GM12878 (cell line): Measurements from ENCODE around the gene MRGPRG. TPM values are rescaled to one million over a fixed set of nuclear protein-coding genes. Genes with fewer than 3 reads are reported as not detected.

Experiments used
- ATAC-seq: fragments of 200-7000 bp; cut with Tn5 transposase; 3 replicates; pipeline ENCODE4 v1.9.1; 2020; ENCODE audit warnings: mild to moderate bottlenecking, moderate library complexity
- BruUV-seq: library from RNA; stranded (reverse); fragments of 400-500 nt; replicated peaks from 2 replicates; lab custom pipeline; 2021; lab: Mats Ljungman, UMichigan
- CTCF ChIA-PET: fragments of 300-600 bp; sonication (Branson Sonifier 250); formaldehyde crosslinking; extraction: SDS; loops from one replicate; lab custom pipeline; 2021; ENCODE audit warnings: inconsistent platforms; lab: Yijun Ruan, JAX
- POLR2A ChIA-PET: fragments of 350-600 bp; formaldehyde crosslinking; extraction: SDS; loops from one replicate; lab custom pipeline; 2021; ENCODE audit warnings: inconsistent platforms; lab: Charles Lee
- RAD21 ChIA-PET: fragments of 300-600 bp; sonication (Branson Sonifier 250); formaldehyde crosslinking; loops from one replicate; lab custom pipeline; 2023; ENCODE audit warnings: antibody characterized with exemption; ENCODE audit not compliant: unreplicated experiment; lab: Charles Lee
- SMC1A ChIA-PET: fragments of 300-600 bp; sonication (Branson Sonifier 250); formaldehyde crosslinking; loops from one replicate; lab custom pipeline; 2023; ENCODE audit not compliant: unreplicated experiment, uncharacterized antibody; lab: Charles Lee
- DNase-seq: peaks from one replicate; pipeline ENCODE4 v3.0.0-alpha.2; 2011; ENCODE audit warnings: low read depth, low spot score
- FAIRE-seq: peaks from 3 replicates; lab custom pipeline; 2011; peaks lifted over from hg19 to GRCh38; lab: Jason Lieb, UNC
- H2AFZ ChIP-seq: 2 replicates; pipeline ENCODE4 v1.6.0; 2011; ENCODE audit warnings: low read depth, low read length, control low read depth; ENCODE audit not compliant: control insufficient read depth
- H3K27ac ChIP-seq: 2 replicates; pipeline ENCODE4 v1.5.1; 2011; ENCODE audit warnings: control low read depth; ENCODE audit not compliant: control insufficient read depth, insufficient read depth
- H3K27me3 ChIP-seq, 2 experiments: replicated peaks in 1 of 2; 2 replicates each; pipeline versions ENCODE4 v1.6.0 to v1.6.1; 2011; ENCODE audit warnings: low read length in 1 of 2; ENCODE audit not compliant: control insufficient read depth in 2 of 2, insufficient read depth in 2 of 2
- H3K36me3 ChIP-seq, 2 experiments: 2 replicates each; pipeline ENCODE4 v1.5.1; 2011; ENCODE audit warnings: low read length in 1 of 2; ENCODE audit not compliant: control insufficient read depth in 2 of 2, insufficient read depth in 2 of 2
- H3K4me1 ChIP-seq: 2 replicates; pipeline ENCODE4 v1.6.1; 2011; ENCODE audit warnings: mild to moderate bottlenecking, low read length, moderate library complexity, mixed read lengths; ENCODE audit not compliant: control insufficient read depth, insufficient read depth
- H3K4me2 ChIP-seq: 2 replicates; pipeline ENCODE4 v1.6.0; 2011; ENCODE audit warnings: control low read depth; ENCODE audit not compliant: control insufficient read depth, insufficient read depth
- H3K4me3 ChIP-seq: fragments of 200-600 bp; sonication (generic); 2 replicates; pipeline ENCODE4 v1.5.1; 2016
- H3K79me2 ChIP-seq: 2 replicates; pipeline ENCODE4 v1.6.0; 2011; ENCODE audit warnings: low read length; ENCODE audit not compliant: control insufficient read depth, insufficient read depth
- H3K9ac ChIP-seq: 2 replicates; pipeline ENCODE4 v1.8.0; 2011; ENCODE audit warnings: low read length, control low read depth, mixed read lengths; ENCODE audit not compliant: control insufficient read depth, insufficient read depth
- H3K9me3 ChIP-seq: replicated peaks from 3 replicates; pipeline ENCODE4 v1.5.1; 2011; ENCODE audit warnings: mild to moderate bottlenecking, low read length; ENCODE audit not compliant: control insufficient read depth, insufficient read depth
- H4K20me1 ChIP-seq: 2 replicates; pipeline ENCODE4 v1.6.0; 2011; ENCODE audit not compliant: control insufficient read depth, insufficient read depth
- HSF1 ChIP-seq: fragments of 150-350 bp; IDR thresholded peaks from 2 replicates; pipeline ENCODE4 v1.6.1; 2014; ENCODE audit warnings: mild to moderate bottlenecking, low read depth, low read length
- IKZF2 ChIP-seq, 2 experiments: fragments of 450-650 bp; IDR thresholded peaks; 2 replicates each; pipeline ENCODE4 v1.6.1; 2017; ENCODE audit warnings: mild to moderate bottlenecking in 2 of 2, moderate library complexity in 2 of 2
- KLF5 ChIP-seq: fragments of 450-650 bp; IDR thresholded peaks from 2 replicates; pipeline ENCODE4 v1.6.1; 2014; ENCODE audit warnings: mild to moderate bottlenecking; ENCODE audit not compliant: partially characterized antibody
- SIN3A ChIP-seq: IDR thresholded peaks from 2 replicates; pipeline ENCODE4 v1.6.1; 2012; ENCODE audit warnings: low read depth, low read length, improper control_type of control experiment
- SMAD5 ChIP-seq: IDR thresholded peaks from 2 replicates; pipeline ENCODE4 v1.6.1; 2016; ENCODE audit warnings: antibody characterized with exemption, low read depth
- ZNF207 ChIP-seq: fragments of 450-650 bp; IDR thresholded peaks from 2 replicates; pipeline ENCODE4 v1.6.1; 2014; ENCODE audit warnings: antibody characterized with exemption, mild to moderate bottlenecking, borderline replicate concordance
- WGBS: methylation state at CpG from one replicate; pipeline ENCODE4 v1.1.6; 2016; ENCODE audit warnings: low lambda C conversion rate; ENCODE audit not compliant: insufficient replicate concordance, insufficient coverage; ENCODE audit errors: missing lambda C conversion rate; 5-methylcytosine and 5-hydroxymethylcytosine counted together
- in situ Hi-C: fragments of 300-500 bp; cut with MboI; formaldehyde crosslinking; loops from 9 replicates; pipeline ENCODE4 v1.14.3; 2018; ENCODE audit warnings: mixed read lengths
- intact Hi-C: fragments of 100-400 bp; cut with micrococcal nuclease; formaldehyde crosslinking; loops from one replicate; pipeline ENCODE4 v1.14.2; 2022; ENCODE audit not compliant: unreplicated experiment
- polyA plus RNA-seq, 11 experiments: library from polyadenylated mRNA; depleted of rRNA in 4 of 11; unstranded in 6 of 11; stranded (reverse) in 5 of 11; fragments of >200 nt; fragmentation: Nextera tagmentation in 4 of 11; fragmentation: Illumina TruSeq in 1 of 11; extraction: Ambion mirVana in 4 of 11; extraction: Trizol in 1 of 11; gene quantifications; 1 replicate in 1 of 11; 2 replicates in 10 of 11; pipeline versions ENCODE4 v1.2.1 to v1.2.3, GENCODE V29; 2011 to 2016; ENCODE audit warnings: inconsistent platforms in 2 of 11, missing spikeins in 2 of 11, low read depth in 1 of 11
- total RNA-seq, 4 experiments: library from RNA; depleted of rRNA in 3 of 4; stranded (reverse); fragments of >200 nt in 3 of 4; fragmentation: Illumina TruSeq in 1 of 4; extraction: Trizol in 1 of 4; gene quantifications; 2 replicates each; pipeline versions ENCODE4 v1.2.1 to v1.2.3, GENCODE V29; 2013 to 2021
- TF ChIP-seq, protein P1 (sequence below): fragments of 450-650 bp; IDR thresholded peaks from 2 replicates; pipeline ENCODE4 v1.6.1; 2017; ENCODE audit warnings: borderline replicate concordance

The MRGPRG gene
- total and polyA plus RNA-seq, 10 of the 15 experiments (the other 5 are each of a cell fraction or from before 2014, with no cell fraction given) = not detected

DNA sequence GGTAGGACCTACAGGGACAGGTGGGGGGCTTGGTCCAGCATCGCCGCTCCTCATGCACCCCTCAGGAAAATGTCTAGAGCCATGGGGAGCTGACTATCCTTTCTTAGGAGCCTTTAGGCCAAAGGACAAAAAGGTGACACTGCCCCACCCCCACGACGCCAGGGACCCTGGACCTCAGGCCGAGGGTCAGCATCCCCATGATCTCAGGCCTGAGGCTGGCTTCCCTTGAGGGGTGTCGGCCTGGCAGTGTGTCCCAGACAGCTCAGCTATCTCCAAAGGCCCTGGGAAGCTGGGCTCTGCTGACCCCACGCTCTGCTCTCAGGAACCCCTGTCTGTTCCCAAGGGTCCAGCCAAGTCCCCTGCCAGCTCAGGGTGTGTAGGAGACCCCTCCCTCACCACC lies 16.3 kb downstream of the MRGPRG start:
- 7% methylated on average over 7 of the region's 7 CpGs for WGBS
- Histone ChIP-seq H2AFZ (no peak overlapping the region), H3K79me2 (no peaks in the 10 kb centered on the region), H3K9me3 (no peaks in the 10 kb centered on the region), H3K4me2 (no peak overlapping the region), H3K27me3 (peaks cover 0 to 2% of the 10 kb centered on the region in 2 experiments; a peak in 3 of 4 replicates), H3K36me3 (no peaks in the 10 kb centered on the region), H3K4me3 (no peak overlapping the region), H3K9ac (no peak overlapping the region), H3K27ac (no peak overlapping the region), H4K20me1 (no peaks in the 10 kb centered on the region), H3K4me1 (no peaks in the 10 kb centered on the region)
- ChIA-PET POLR2A (no interaction called here), RAD21 (no interaction called here), SMC1A (no interaction called here), CTCF (no interaction called here)
- DNase-seq = no peak
- TF ChIP-seq SIN3A (no peak), ZNF207 (no peak), SMAD5 (no peak), KLF5 (no peak)
- TF ChIP-seq, protein P1, sequence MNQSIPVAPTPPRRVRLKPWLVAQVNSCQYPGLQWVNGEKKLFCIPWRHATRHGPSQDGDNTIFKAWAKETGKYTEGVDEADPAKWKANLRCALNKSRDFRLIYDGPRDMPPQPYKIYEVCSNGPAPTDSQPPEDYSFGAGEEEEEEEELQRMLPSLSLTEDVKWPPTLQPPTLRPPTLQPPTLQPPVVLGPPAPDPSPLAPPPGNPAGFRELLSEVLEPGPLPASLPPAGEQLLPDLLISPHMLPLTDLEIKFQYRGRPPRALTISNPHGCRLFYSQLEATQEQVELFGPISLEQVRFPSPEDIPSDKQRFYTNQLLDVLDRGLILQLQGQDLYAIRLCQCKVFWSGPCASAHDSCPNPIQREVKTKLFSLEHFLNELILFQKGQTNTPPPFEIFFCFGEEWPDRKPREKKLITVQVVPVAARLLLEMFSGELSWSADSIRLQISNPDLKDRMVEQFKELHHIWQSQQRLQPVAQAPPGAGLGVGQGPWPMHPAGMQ = no peak
- intact Hi-C loops = no loop called here
- ATAC-seq = no peak
- BruUV-seq = no TSS peak
- in situ Hi-C loops = no loop called here
- FAIRE-seq = no peak

- TF ChIP-seq IKZF2 (IDR thresholded peaks at IDR 0.05) (no peak), HSF1 (no peak)
- TF ChIP-seq, all 136 proteins: peak for 0
- FAIRE-seq = no peak
- RAD21 ChIA-PET = no interaction called here
- H3K4me2 ChIP-seq = no peak overlapping the region
- no peak for DNase-seq
- H3K36me3 ChIP-seq = no peaks in the 10 kb centered on the region
- no peak overlapping the region for H3K9ac ChIP-seq
- CTCF ChIA-PET = no interaction called here
- WGBS = 10% methylated on average over 17 of the region's 17 CpGs
- H4K20me1 ChIP-seq = no peaks in the 10 kb centered on the region
- SMC1A ChIA-PET = no interaction called here
- intact Hi-C loops (no loop called here), in situ Hi-C loops (no loop called here)
- H3K27ac ChIP-seq = no peak overlapping the region
- no peak overlapping the region for H3K4me3 ChIP-seq
- H3K27me3 ChIP-seq = peaks cover 0 to 2% of the 10 kb centered on the region in 2 experiments; a peak in 3 of 4 replicates
- BruUV-seq = no TSS peak
- no peaks in the 10 kb centered on the region for H3K79me2 ChIP-seq
- no peak overlapping the region for H2AFZ ChIP-seq
- ATAC-seq = no peak
- H3K4me1 ChIP-seq = no peaks in the 10 kb centered on the region
- POLR2A ChIA-PET = no interaction called here
- H3K9me3 ChIP-seq = no peaks in the 10 kb centered on the region
Measured at GRCh38 chr11:3201677-3202181, 16.9 kb downstream of the MRGPRG start.
